Activated T-cell treated with anti-CD3 and anti-CD28 coated beads, Interleukin-2, amount 50 U/mL, for 1 hour (primary cell): ENCODE measurements around the gene PEX14.

Experiments
- DNase-seq: peaks from one replicate; pipeline ENCODE4 v3.0.0-alpha.2; 2020

The PEX14 gene

DNA sequence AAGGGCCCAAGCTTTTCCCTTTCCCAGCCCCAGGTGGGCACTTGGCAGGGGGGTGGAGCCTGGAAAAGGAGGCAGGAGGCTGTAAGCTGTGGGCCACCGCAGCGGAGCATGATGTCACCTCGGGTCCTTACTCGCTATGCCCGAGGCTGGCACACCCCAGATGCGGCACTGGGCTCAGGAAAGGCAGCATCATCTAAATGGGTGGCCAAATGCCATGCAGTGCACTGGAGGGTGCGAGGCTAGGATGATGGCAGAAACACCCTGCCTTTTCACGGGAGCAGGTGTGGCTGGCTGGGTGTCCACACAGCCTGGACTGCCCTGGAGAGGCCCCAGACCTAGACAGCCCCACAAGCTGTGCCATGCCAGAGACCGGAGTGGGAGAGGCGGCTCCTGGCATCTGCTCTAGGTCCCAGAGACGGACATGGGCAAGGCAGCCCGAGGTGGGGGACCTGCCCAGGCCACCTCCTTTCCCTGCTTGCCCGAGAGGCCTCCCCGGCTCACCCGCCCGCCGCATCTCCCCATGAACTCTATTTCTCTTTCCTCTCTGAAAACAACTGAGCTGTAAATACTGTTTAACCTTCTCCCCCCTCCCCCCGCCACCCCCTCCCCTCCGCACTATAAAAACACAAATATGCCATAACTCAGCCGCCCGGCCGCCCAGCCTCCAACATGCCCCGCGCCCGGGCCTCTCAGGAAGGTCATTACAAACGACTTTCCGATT is 197.0 kb downstream of the PEX14 start:
- no peak for DNase-seq

- no peak for DNase-seq
Observed at GRCh38 chr1:10672343-10673050, 197.7 kb downstream of the PEX14 start.

- DNase-seq = no peak
Observed at GRCh38 chr1:10673109-10673711, 198.5 kb downstream of the PEX14 start.

GRCh38 chr1:10674222-10674621 is 199.5 kb downstream of the PEX14 start:
- DNase-seq = no peak

- no peak for DNase-seq
Observed at GRCh38 chr1:10674700-10675609, 200.2 kb downstream of the PEX14 start.

DNA sequence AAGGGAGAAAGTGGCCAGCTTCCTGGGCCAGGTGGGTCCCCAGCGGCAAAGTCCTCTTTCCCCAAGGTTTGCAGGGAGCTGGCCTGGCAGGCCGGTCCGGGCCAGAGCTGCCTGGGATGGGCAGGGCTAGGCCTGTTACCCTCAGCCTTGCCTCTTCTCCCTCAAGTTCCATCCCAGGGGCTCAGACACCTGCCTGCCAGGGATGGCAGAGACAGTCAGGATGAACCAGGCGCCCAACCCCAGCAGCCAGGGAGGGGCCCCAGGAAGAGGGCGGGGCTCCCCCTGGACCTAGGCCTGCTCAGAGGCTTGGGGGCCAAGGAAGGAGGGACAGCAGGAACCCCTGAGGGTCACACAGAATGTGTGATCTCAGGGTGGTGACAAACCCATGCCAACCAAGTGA is 201.1 kb downstream of the PEX14 start:
- DNase-seq = no peak

GRCh38 chr1:10676963-10677362 is 202.2 kb downstream of the PEX14 start:
- DNase-seq = no peak

- DNase-seq = no peak
Observed at GRCh38 chr1:10677491-10678391, 203.0 kb downstream of the PEX14 start.

GRCh38 chr1:10678402-10678801 is 203.7 kb downstream of the PEX14 start:
- no peak for DNase-seq

GRCh38 chr1:10678852-10679251 is 204.1 kb downstream of the PEX14 start:
- no peak for DNase-seq

DNA sequence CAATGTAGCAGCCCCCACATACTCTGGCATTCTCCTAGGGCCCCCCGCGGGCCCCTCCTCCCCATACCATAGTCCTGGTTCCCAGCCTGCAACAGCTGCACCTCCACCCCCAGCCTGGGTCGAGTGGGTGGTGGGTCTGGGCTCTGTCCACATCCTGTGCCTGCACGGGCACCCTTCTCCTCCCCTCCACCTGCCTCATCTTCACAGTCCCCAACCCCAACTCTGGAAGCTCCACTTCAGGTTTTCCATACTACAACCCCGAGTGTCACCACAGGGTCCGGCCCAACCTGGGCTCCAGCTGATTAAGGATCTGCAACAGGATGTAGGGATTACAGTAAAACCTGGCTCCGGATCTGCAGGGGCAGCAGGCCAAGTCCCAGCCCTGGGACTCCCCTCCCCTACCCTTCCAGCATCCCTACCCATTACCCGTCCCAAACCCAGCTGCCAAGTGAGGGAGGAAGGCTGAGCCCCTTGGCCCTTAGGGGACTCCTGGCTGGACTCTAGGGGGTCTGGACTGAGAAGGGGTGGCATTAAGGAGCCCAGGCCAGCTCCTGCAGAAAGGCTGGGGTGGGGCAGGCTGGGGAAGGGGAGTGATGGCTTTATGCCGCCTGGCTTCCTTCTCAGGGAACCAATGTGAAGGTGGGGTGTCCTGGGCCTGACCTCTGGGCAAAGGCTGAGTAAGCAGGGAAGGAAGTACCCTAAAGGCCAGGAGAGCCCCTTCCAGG is 204.9 kb downstream of the PEX14 start:
- DNase-seq = no peak
